ENCODE results near the gene S1PR3.

GRCh38 chr9:89002987-89003386 is 11.7 kb downstream of the S1PR3 start:
- no peak for TF ChIP-seq CTCF (IDR thresholded peaks at IDR 0.05)
- TF ChIP-seq POLR2A (IDR thresholded peaks at IDR 0.05) = no peak
- no peak for TF ChIP-seq EP300 (IDR thresholded peaks at IDR 0.05; ENCODE audit: low read depth)
- TF ChIP-seq POLR2AphosphoS5 (IDR thresholded peaks at IDR 0.05) = no peak
